ENCODE results near the gene MAML3.
A peak's percentile ranks its signal among the peaks of the same experiment; 100 is the strongest.

Gene MAML3

DNA sequence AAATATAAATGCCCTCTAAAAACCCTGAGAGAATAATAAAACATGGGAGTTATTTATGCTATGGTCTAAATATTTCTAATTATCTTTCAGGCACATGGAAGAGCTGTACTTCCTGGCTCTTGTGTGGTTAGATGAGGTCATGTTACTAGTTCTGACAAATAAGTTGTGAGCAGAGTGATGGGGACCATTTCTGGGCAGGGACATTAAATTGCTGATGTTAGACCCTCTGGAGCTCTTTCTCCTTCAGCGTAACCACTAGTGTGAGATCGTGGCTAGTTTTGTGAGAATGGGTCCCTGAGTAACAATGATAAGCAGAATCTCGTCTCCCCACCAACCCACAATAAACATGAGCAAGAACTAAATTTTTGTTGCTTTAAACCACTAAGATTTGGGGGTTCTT is 108.0 kb downstream of the MAML3 start:
- DNase-seq (ENCODE audit: low read depth), result no peak

DNA sequence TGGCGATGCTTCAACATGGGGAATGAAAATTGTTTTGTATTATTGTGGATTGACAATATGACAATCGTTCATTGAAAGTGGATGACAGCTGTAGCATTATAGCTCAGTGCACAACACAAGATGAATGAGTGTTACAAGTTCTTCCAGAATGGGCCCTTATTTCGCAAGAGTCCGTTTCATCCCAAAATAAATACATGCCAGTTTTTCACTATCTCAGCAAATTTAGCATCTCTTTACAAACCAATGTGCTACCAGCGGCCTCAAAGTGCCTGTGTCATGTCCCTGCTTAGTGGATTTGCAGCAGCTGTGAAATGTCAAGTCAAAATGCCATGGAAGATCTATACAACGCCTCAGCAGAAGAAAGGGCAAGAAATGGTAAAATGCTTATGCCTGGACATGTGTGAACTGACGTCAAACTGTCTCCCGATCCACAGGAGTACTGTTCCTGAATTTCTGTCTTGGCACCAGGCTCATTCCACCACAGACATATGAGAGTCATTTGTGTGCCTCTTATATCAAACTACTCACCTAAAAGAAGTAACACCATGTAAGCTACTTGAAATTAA is 109.6 kb downstream of the MAML3 start:
- no peak for DNase-seq (ENCODE audit: low read depth)

DNA sequence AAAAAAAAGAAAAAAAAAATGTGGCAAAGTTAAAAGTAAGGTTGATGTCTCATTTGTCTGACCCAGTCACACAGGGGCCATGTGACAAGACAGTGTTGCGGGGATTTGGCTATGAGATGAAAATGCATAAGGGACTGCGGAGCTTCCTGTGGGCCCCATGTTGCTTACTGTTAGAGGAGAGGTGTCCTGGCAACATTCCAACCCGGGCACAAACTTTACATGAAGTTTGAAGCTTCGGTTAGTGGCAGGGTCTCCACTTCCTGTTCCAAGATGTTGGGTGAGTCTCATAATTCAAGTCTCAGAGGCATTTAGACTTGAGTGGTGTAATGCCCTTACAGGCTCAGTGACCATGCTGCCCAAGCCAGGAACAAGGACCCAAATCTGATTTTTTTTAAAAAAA is 111.3 kb downstream of the MAML3 start:
- no peak for DNase-seq (ENCODE audit: low read depth)

DNA sequence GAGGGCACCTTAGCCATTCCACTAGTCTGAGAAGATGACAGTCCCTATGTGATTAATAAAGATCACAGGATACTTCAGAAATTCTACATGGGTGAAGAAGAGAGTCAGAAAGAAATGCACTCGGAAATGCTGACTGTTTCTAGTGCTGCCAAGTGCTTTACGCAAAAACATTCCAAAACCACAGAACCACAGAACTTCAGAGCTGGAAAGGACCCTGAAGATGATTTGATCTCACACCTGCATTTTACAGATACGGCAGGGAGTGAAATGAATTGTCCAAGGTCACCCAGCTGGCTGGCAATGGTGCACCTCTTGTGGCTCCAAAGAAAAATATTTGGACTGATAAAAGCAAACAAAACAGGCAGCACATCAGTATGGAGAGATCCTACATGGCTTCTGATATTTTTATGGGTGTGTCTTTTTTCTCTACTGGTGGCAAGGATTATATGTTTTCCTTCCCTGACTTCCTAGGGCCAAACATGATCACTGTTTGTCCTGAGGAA is 115.9 kb downstream of the MAML3 start:
- no peak for DNase-seq (ENCODE audit: low read depth)

DNA sequence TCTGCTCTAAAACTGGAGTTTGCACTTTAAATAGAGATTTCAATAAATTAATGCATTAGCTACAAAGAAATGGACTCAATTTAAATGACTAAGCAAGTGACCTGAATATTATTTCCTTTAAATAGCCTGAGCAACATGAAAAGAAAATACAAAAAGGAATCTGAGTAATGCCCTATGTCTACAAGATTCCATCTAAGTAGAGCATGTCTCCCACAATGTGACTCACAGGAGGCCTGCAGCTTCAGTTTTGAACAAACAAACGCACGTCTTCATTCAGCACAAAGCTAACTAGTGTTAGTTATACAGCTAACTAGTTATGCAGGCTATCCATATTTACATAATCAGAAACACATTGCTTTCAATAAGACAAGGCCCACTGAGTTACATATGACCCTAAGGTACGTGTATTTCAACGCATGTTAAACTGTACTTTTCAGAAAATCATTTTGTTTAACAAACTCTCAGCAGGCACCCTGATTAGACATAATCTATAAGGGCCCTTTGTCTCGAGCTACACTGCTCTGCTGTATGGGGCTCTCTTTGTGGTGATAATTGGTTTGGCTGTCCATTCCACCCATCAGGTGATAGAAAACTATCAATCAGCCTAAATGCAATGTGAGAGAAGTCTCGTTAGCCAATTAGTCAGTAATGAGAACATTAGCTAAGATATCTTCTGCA is 116.5 kb downstream of the MAML3 start:
- no peak for DNase-seq (ENCODE audit: low read depth)

DNA sequence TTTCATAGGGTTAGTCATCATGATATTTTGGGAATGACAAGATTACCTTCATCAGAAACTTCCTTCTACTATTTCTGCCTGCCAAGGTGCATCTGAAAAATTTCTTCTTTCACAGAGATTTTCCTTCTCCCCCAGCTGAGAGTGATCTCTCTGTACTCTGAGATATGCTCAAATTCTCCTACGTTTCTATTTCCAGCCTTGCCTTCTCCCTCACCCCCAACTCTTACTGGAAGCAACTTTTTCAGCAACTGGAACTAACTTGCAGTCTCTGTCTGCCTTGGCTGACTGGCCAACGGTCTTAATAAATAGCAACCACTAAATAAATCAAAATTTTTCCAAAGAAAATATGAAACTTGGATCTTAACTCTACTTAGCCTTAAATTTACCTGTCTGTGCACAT is 122.3 kb downstream of the MAML3 start:
- no peak for DNase-seq (ENCODE audit: low read depth)

DNA sequence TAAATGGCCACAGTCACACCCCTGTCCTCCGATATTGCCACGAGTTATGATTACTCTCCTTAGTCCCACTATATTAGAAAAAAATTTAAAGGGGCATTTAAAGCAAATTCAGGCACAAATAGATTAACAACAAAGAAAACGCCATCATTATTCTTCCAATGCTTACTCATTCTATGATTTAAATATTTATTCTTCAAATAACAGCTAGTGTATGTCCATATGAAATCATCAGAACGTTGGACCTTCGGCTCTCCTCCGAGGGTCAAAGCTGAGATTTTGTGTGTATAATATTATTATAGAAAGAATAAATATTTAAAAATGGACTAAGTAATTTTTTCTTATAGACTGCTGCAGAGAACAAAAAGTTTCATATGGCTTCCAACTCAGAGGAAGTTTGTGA is 122.9 kb downstream of the MAML3 start:
- no peak for DNase-seq (ENCODE audit: low read depth)

DNA sequence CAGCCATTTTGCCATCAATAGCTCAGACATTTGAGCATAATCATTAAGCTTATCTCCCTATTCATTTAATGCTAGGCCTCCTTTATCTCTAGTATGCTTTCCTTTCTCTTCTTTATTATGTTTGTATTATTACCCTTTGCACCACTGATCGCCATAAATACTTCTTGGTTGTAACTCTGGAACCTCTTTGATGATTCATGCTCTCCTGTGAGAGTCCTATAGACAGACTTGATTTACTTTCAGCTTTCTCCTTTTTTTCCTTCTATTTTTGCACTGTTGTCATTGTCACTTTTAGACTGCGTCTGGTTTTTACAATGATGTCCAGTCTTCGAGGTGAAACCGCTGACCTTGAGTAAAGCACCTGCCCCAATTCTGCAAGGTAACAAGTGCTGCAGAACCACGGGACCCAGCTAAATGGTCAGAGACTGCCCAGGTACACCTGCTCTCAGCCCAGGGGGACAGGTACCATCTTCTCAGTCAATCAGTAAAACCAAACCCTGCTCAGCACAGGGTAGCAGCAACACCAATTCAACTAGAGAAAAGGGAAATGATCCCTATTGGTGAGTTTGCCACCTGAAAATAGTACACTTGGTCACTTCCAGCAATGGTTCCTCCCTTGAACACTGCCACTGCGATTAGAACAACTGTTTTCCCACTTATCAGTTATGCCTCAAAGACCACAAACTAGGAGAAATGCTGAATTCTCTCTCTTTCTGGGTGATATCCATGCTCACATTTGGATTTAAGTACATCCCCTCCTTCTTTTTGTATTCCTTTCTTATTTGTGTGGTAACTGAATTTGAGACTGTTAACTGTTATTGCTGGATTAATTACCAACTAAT is 125.1 kb downstream of the MAML3 start:
- DNase-seq (ENCODE audit: low read depth), result no peak

DNA sequence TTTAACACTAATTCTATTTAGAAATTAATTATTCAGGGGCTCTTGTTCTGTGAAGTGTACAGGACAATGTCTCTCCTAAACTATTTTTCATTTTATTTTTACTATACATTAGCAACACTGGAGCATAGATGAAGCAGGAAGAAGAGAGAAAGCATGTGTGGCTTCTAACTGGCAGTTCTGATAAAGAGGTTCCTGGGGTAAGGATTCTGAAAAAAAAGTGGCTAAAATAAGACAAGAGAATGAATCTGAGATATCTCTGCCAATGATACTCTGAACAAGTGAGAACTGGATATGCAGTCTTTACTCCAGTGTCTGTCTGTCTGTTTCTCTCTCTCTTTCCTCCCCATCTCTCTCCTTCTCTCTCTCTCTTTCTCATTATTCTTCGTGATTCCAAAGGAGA is 125.9 kb downstream of the MAML3 start:
- no peak for DNase-seq (ENCODE audit: low read depth)

DNA sequence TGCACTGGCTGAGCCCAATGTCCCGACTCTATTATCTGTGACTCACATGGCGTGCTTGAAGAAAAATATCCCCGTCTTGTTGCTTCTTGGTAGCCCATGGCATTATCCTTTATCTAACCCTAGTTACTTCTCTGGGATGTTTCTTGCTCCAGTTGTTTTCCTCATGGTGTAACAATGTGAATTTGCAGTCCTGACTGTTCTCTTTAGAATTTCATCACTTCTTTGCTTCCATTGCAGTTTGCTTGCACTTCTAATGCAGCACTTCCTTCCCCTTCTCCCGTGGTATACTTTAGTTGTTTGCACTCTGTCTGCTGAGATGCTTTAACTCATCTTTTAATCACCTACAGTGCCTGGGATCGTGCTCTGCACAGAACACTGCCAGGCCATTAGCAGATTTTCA is 126.9 kb downstream of the MAML3 start:
- no peak for DNase-seq (ENCODE audit: low read depth)

DNA sequence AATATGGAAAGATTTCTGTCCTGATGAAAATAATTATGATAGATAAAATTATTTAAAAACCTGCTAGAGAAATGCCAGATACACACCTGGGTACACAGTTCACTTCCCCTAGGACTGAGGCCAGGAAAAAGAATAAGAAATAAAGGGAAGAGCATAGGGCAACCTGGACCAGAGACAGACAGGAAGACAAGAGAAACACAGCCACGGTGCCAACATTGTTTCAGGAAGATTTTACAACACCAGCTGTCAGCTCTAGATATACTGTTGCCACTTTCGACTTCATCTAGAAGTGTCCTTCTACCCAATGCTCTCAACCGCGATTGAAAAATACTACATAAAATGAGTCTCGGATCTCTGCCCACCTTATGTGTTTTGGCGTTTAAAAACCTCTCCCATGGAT is 128.5 kb downstream of the MAML3 start:
- no peak for DNase-seq (ENCODE audit: low read depth)

DNA sequence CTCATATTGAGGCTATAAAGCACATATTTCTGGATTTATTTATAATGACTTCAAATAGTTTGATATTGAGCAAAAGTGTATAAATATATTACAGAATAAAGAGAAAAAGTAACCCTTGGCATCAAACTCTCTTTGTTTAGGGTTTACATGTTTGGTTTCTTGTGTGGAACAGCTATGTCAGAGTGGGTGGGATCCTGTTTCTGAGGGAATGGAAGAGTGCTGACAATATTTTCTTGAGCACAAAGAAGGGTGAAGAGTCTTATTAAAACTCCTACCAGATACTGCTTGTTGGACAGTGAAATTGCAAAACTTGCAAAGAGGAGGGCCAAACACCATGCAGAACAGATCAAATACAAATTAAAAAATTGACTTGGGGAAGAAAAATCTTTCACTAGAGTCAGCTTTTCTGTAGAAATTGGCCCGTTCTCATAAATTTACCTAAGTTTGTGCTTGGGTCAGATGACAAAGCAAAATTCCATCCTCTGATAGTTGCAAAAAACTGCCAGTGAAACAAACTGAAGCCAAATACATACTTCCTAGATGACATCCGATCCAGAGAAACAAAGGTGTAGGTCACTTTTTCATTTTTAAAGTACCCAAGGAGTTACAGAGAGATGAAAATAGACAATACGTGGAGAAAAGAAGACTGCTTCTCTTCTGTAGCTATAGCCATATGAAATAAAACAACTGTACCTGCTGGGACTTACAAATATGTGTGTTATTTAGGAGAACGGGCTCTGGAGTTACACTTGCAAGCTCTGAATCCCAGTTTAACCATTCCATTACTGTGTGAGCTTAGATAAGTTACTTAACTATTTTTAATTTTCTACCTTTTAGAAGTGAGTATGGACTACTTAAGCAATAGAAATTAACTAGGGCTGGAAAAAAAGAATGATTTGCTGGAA is 133.3 kb downstream of the MAML3 start:
- DNase-seq (ENCODE audit: low read depth), result no peak

DNA sequence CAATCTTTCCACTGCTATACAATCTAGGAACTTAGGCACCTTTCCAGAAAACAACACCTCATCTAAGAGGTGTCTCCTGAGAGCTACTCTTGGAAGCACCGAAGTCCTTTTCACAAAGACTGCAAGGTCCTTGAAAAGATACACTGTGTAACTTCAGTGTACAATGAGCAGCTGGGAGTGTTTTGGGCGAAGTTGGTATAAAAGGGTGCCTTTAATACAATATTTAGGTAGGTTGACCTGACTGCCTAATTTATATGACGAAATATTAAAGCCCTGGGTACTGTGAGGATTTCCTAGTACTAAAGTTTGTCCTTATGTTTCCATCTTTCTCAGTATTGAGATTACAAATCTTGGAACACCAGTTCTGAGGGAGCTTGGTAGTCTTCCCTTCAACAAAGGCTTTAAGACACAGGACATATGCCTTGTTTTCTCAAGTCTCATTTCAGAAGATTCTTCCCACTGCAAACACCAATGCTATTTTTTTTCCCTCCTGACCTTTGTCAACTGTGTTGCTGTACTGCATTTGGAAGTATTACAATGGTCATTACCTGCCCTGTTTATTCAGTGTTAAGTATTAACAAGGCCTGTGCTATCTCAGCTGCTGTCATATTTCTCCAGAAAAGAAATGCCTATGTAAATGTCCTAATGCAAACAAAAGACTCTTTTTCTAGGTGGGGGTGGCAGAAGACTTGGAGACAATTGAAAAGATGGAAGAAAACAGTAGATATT is 134.2 kb downstream of the MAML3 start:
- DNase-seq (ENCODE audit: low read depth), result no peak

DNA sequence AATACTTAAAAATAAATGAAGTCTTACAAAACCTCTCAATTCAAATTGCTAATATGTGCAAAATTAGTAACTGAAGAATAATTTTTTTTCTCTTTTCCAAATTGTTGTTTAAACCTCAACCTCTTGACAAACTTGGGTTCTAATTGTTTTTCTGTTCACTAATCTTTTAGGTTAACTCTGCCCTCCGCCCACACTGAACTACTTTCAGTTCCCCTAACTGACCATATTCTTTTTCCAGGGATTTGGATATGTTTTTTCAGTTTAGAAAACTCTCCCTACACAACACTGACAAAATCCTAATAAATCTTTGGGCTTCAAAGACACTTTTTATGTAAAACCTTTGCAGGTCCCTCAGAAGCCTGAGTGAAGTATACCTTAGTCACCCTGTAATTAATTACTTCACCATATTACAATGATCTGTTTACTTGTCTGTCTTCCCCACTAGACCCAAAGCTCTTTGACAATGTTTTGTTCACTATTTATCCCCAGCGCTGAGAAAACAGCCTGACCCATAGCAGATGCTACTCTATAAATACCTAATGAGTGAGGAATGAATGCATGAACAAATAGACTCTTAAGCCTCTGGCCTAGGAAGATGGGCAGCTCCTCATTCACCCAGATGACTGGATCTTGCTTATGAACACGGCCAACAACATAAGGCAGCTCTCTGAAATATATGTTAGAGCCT is 134.9 kb downstream of the MAML3 start:
- no peak for DNase-seq (ENCODE audit: low read depth)

DNA sequence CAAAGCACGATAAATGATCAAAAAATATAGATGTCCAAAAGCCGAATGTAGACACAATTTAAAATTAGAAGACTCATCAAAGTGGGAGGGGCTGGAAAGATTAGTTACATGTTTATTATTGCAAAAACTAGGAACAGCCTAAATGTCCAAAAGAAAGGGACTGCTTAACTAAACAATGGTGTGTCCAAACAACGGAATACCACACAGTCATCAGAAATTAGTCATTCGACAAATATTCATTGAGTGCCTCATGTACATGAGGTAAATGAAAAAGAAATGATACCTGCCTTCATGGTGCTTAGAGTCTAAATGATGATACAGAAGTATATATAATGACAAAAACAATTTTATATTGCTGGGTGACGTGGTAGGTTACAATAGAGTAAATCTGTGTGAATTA is 139.7 kb downstream of the MAML3 start:
- DNase-seq (ENCODE audit: low read depth), result no peak

DNA sequence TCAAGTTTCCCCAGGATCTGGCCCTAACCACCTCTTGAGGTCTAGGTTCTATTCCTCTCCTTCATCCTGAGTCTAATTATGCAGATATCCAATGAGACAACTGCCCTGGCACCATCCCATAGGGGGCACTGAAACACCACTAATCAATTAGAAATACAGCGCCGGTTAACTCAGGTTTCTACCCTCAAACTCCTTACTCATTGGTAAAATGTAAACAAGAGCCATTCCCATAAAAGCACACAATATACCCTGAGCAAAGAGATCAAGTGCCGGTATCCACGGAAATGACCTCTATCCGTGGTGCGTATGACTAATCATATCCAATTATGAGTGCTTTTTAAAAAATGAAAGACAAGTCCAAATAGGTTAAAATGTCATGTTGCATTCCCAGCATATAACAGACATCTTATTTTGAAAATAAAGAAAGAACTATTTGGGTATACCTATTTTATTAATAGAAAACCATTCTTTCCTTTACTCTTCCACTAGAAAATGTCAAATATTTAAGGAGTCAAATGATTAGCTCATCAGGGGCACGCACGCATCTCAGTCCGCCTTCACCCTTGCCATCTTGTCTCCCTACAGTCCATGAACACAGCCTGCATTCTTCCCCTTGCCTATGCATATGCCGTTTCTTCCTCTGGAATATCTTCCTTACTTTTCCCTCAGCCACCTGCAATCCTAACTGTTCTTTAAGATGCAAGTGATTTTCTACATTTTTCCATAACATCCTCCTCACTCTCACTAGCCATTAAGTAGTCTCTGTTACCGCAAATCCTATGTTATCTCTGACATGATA is 141.1 kb downstream of the MAML3 start:
- peak; percentile 17 for DNase-seq (ENCODE audit: low read depth)

DNA sequence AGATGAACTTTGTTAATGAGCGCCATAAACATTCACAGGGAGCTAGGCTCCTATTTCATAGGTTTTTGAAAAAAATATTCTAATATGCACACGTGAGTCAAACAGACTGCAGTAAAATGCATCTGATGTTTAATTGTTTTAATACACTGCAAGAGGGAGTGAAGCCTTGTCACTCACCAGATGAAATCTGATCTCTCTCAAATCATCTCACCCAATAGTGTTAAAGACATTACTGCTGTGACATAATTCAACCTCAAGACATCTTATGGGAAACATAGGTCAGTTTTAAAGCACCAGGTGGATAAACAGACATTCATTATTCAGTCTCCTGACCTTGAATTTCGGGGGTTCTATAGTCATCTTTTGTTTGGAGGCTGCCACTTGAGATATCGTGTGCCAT is 148.3 kb downstream of the MAML3 start:
- DNase-seq (ENCODE audit: low read depth), result no peak

DNA sequence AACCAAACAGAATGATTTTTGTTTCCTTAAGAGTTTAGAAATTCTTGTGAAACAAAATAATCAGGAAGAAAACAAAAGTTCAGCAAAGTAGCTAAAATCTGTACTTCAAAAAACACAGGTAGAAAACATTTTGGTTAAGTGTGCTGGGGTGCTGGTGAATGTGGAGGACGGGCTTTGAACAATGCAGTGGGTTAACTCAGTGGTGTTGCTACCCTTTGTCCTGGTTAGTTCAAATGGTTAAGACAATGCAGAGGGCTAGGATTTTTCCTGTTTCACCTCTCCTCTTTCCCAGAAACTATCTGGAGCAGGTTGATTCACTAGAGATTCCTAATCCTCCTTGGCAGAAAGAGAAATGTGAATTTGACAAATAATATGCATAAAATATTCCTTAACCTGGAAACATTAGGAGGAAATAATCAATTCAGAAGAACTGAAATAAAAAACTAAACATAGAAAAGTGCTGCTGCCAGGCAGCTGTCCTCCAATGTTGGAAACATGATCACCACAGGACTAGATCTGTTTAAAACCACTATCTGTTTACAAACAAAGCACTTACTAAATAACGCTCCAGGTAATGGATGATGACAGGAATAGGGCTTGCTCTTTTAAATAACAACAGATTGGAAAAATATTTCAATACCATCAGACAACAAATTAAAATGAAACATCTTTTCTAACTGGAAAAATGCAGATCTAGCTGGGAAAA is 148.9 kb downstream of the MAML3 start:
- no peak for DNase-seq (ENCODE audit: low read depth)

DNA sequence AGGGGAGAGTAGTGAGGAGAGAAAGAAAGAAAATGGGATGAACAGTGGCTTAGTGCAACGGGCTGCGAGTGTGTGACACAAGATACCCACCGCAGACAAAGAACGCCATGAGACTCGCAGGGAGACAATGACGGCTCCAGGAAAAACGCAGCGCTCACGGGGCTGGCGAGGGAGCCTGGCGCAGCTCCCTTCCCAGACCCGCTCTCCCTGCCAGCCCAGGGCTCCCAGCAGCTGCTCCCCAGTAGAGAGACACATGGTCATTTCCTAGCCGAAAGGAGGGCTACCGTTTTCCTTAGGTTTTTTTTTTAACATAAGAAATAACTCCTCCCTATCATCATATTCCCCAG is 149.5 kb downstream of the MAML3 start:
- no peak for DNase-seq (ENCODE audit: low read depth)

Measured in activated T-cell treated with anti-CD3 and anti-CD28 coated beads for 48 hours (primary cell).